Peyer's patch (tissue), 4 donors: ENCODE data around the gene FUT9. TPM values are rescaled to one million over a fixed set of nuclear protein-coding genes. Genes with fewer than 3 reads are reported as not detected.
"Not testable (repeated sequence)": the region's sequence is repeated elsewhere in the genome, so short reads cannot be mapped to it uniquely, and the experiment has no call there.

Source experiments
- DNase-seq, 3 donors: peaks; one replicate each; pipeline ENCODE4 v3.0.0-alpha.2; 2017 to 2019
- H3K27ac ChIP-seq, 4 donors: fragments of 200-600 bp; sonication (generic); one replicate each; pipeline ENCODE4 v1.5.1; 2016 to 2019
- H3K27me3 ChIP-seq, 2 donors: fragments of 200-600 bp; sonication (generic); one replicate each; pipeline ENCODE4 v1.5.1; 2019
- H3K36me3 ChIP-seq, 3 donors: fragments of 200-600 bp; sonication (generic); one replicate each; pipeline ENCODE4 v1.5.1; 2016 to 2019
- H3K4me1 ChIP-seq, 4 donors: fragments of 200-600 bp; sonication (generic); one replicate each; pipeline ENCODE4 v1.5.1; 2016 to 2019
- H3K4me3 ChIP-seq, 4 donors: fragments of 200-600 bp; sonication (generic); 1 replicate in 3 of 4; 2 replicates in 1 of 4; pipeline ENCODE4 v1.5.1; 2016 to 2019; ENCODE audit warnings: mild to moderate bottlenecking in 1 of 4
- H3K9me3 ChIP-seq, 4 donors: fragments of 200-600 bp; sonication (generic); one replicate each; pipeline ENCODE4 v1.5.1; 2016 to 2019; ENCODE audit warnings: mild to moderate bottlenecking in 1 of 4
- CTCF ChIP-seq, 6 experiments: fragments of 450-650 bp in 4 of 6; fragments of 200-600 bp in 2 of 6; sonication (generic) in 1 of 6; IDR thresholded peaks; one replicate each; pipeline ENCODE4 v1.5.1; 2017 to 2019; ENCODE audit warnings: antibody characterized with exemption in 6 of 6, mild to moderate bottlenecking in 3 of 6, moderate library complexity in 1 of 6
- POLR2A ChIP-seq, 2 donors: fragments of 450-650 bp; IDR thresholded peaks; one replicate each; pipeline ENCODE4 v1.5.1; 2017; ENCODE audit warnings: antibody characterized with exemption in 2 of 2, mild to moderate bottlenecking in 2 of 2, moderate library complexity in 2 of 2
- total RNA-seq, 4 donors: library from RNA; depleted of rRNA; stranded (reverse); fragments of >200 nt; gene quantifications; one replicate each; pipeline ENCODE4 v1.1.0, GENCODE V29; 2016

FUT9 gene
- total RNA-seq, 4 donors from 2014 or later = not detected

- DNase-seq = no peak
Observed at GRCh38 chr6:96249755-96250154, 234.0 kb downstream of the FUT9 start.

GRCh38 chr6:96257751-96258150 lies 242.0 kb downstream of the FUT9 start:
- Histone ChIP-seq H3K27ac (no peak overlapping the region), H3K4me3 (no peak overlapping the region), H3K4me1 (no peaks in the 10 kb centered on the region), H3K27me3 (no peaks in the 10 kb centered on the region), H3K36me3 (no peaks in the 10 kb centered on the region), H3K9me3 (no peaks in the 10 kb centered on the region)
- TF ChIP-seq POLR2A (IDR thresholded peaks at IDR 0.05) (no peak), CTCF (IDR thresholded peaks at IDR 0.05) (no peak)
- no peak for DNase-seq

More at GRCh38 chr6:96249755-96250154, 234.0 kb downstream of the FUT9 start:
- TF ChIP-seq POLR2A (IDR thresholded peaks at IDR 0.05) (no peak), CTCF (IDR thresholded peaks at IDR 0.05) (no peak)
- Histone ChIP-seq H3K4me1 (no peaks in the 10 kb centered on the region), H3K27me3 (no peaks in the 10 kb centered on the region), H3K4me3 (no peak overlapping the region), H3K9me3 (no peaks in the 10 kb centered on the region), H3K27ac (no peak overlapping the region), H3K36me3 (no peaks in the 10 kb centered on the region)

- H3K4me3 ChIP-seq, H3K9me3 ChIP-seq, H3K27ac ChIP-seq, H3K27me3 ChIP-seq, DNase-seq, H3K4me1 ChIP-seq, H3K36me3 ChIP-seq: not testable (repeated sequence)
Observed at GRCh38 chr6:96260787-96261430, 245.1 kb downstream of the FUT9 start.
